Esophagus squamous epithelium (tissue), 5 donors: ENCODE results near the gene IFT43. TPM values are rescaled to one million over a fixed set of nuclear protein-coding genes. Genes with fewer than 3 reads are reported as not detected.
A peak's percentile ranks its signal among the peaks of the same experiment; 100 is the strongest.

Source experiments
- DNase-seq: peaks from one replicate; lab custom pipeline; 2025; lab: John Stamatoyannopoulos, UW
- H3K27ac ChIP-seq, 4 donors: fragments of 200-600 bp; sonication (generic); one replicate each; pipeline ENCODE4 v1.5.1; 2016 to 2019; ENCODE audit warnings: mild to moderate bottlenecking in 1 of 4
- H3K27me3 ChIP-seq, 4 donors: fragments of 200-600 bp; sonication (generic); 1 replicate in 3 of 4; 2 replicates in 1 of 4; pipeline versions ENCODE4 v1.5.1 to v1.6.0; 2017 to 2021; ENCODE audit warnings: antibody characterized with exemption in 1 of 4
- H3K36me3 ChIP-seq, 3 donors: fragments of 200-600 bp; sonication (generic); one replicate each; pipeline ENCODE4 v1.5.1; 2016 to 2019
- H3K4me1 ChIP-seq, 3 donors: fragments of 200-600 bp; sonication (generic); one replicate each; pipeline ENCODE4 v1.5.1; 2017 to 2019
- H3K4me3 ChIP-seq, 4 donors: fragments of 200-600 bp; sonication (generic); 1 replicate in 3 of 4; 2 replicates in 1 of 4; pipeline ENCODE4 v1.5.1; 2016 to 2019; ENCODE audit warnings: mild to moderate bottlenecking in 2 of 4, moderate library complexity in 1 of 4
- H3K9me3 ChIP-seq, 3 donors: fragments of 200-600 bp; sonication (generic); one replicate each; pipeline ENCODE4 v1.5.1; 2016 to 2019
- CTCF ChIP-seq, 6 experiments: fragments of 450-650 bp in 4 of 6; fragments of 200-600 bp in 2 of 6; sonication (generic) in 2 of 6; IDR thresholded peaks; one replicate each; pipeline ENCODE4 v1.5.1; 2016 to 2019; ENCODE audit warnings: antibody characterized with exemption in 6 of 6, mild to moderate bottlenecking in 4 of 6, moderate library complexity in 4 of 6
- POLR2A ChIP-seq, 4 donors: fragments of 450-650 bp; IDR thresholded peaks; one replicate each; pipeline ENCODE4 v1.6.1; 2017; ENCODE audit warnings: antibody characterized with exemption in 4 of 4, mild to moderate bottlenecking in 4 of 4, moderate library complexity in 3 of 4
- WGBS, 2 donors: methylation state at CpG; one replicate each; pipeline ENCODE4 v1.1.5; 2018; 5-methylcytosine and 5-hydroxymethylcytosine counted together
- intact Hi-C: fragments of 100-400 bp; cut with DNase I; formaldehyde crosslinking; loops from one replicate; pipeline ENCODE4 v1.15.0; 2022
- total RNA-seq, 4 donors: library from RNA; depleted of rRNA; stranded (reverse); fragments of >200 nt; gene quantifications; one replicate each; pipeline ENCODE4 v1.1.0, GENCODE V29; 2016
- donor health status: DM: yes; HTN: yes; CAD: no.

The IFT43 gene
- total RNA-seq, 4 donors from 2014 or later, result 15.4 to 28.8 (median 17.5) TPM

- Histone ChIP-seq H3K27me3 (no peaks in the 10 kb centered on the region), H3K36me3 (peaks cover 0 to 27% (median 0%) of the 10 kb centered on the region in 3 donors), H3K9me3 (no peaks in the 10 kb centered on the region), H3K27ac (no peak overlapping the region), H3K4me3 (no peak overlapping the region), H3K4me1 (peaks cover 0 to 6% (median 0%) of the 10 kb centered on the region in 3 donors)
- DNase-seq, result no peak
- no peak for TF ChIP-seq POLR2A (IDR thresholded peaks at IDR 0.05)
- intact Hi-C loops, result no loop called here
- WGBS, 2 donors, result 91 to 94% methylated on average over 13 to 15 of the region's 15 CpGs
These were observed 14.1 kb upstream of the IFT43 start for GRCh38 chr14:75971509-75971908.

GRCh38 chr14:75972801-75973421 lies 12.7 kb upstream of the IFT43 start:
- intact Hi-C loops, result no loop called here
- DNase-seq, result no peak
- 29 to 46% methylated on average over 4 to 6 of the region's 7 CpGs for WGBS, 2 donors

GRCh38 chr14:75976826-75977581 lies 8.6 kb upstream of the IFT43 start:
- Histone ChIP-seq H3K4me1 (peaks cover 13 to 54% (median 20%) of the 10 kb centered on the region in 3 donors), H3K27ac (no peak overlapping the region), H3K4me3 (no peak overlapping the region), H3K9me3 (no peaks in the 10 kb centered on the region), H3K27me3 (no peaks in the 10 kb centered on the region), H3K36me3 (no peaks in the 10 kb centered on the region)
- DNase-seq, result no peak
- 68 to 73% methylated on average over 8 of the region's 8 CpGs for WGBS, 2 donors
- TF ChIP-seq POLR2A (IDR thresholded peaks at IDR 0.05) (no peak), CTCF (IDR thresholded peaks at IDR 0.05) (no peak)
- intact Hi-C loops, result no loop called here

More at GRCh38 chr14:75972801-75973421, 12.7 kb upstream of the IFT43 start:
- Histone ChIP-seq H3K4me1 (peaks cover 0 to 20% (median 3%) of the 10 kb centered on the region in 3 donors), H3K4me3 (no peak overlapping the region), H3K9me3 (no peaks in the 10 kb centered on the region), H3K27me3 (no peaks in the 10 kb centered on the region), H3K27ac (no peak overlapping the region), H3K36me3 (peaks cover 0 to 13% (median 0%) of the 10 kb centered on the region in 3 donors)
- TF ChIP-seq POLR2A (IDR thresholded peaks at IDR 0.05) (no peak), CTCF (IDR thresholded peaks at IDR 0.05) (no peak)

- intact Hi-C loops, result no loop called here
- peaks cover 13 to 54% (median 20%) of the 10 kb centered on the region in 3 donors for H3K4me1 ChIP-seq
- no peak for DNase-seq
These were observed 8.0 kb upstream of the IFT43 start for GRCh38 chr14:75977582-75977943.

GRCh38 chr14:75978249-75978731 lies 7.3 kb upstream of the IFT43 start:
- Histone ChIP-seq H3K4me3 (no peak overlapping the region), H3K27ac (peak overlapping the region in 2 of 4 donors; percentile 1 to 91), H3K27me3 (no peaks in the 10 kb centered on the region), H3K36me3 (no peaks in the 10 kb centered on the region), H3K4me1 (peaks cover 13 to 60% (median 20%) of the 10 kb centered on the region in 3 donors), H3K9me3 (no peaks in the 10 kb centered on the region)
- WGBS, 2 donors, result 52 to 79% methylated on average over 8 to 10 of the region's 10 CpGs
- DNase-seq, result no peak
- intact Hi-C loops, result no loop called here
- TF ChIP-seq POLR2A (IDR thresholded peaks at IDR 0.05) (no peak), CTCF (IDR thresholded peaks at IDR 0.05) (no peak)

More at GRCh38 chr14:75977582-75977943, 8.0 kb upstream of the IFT43 start:
- Histone ChIP-seq H3K36me3 (no peaks in the 10 kb centered on the region), H3K4me3 (no peak overlapping the region), H3K9me3 (no peaks in the 10 kb centered on the region), H3K27me3 (no peaks in the 10 kb centered on the region), H3K27ac (no peak overlapping the region)
- 44 to 52% methylated on average over 3 of the region's 3 CpGs for WGBS, 2 donors
- TF ChIP-seq POLR2A (IDR thresholded peaks at IDR 0.05) (no peak), CTCF (IDR thresholded peaks at IDR 0.05) (no peak)
